HG02943 (cell line): Measurements from ENCODE around the gene TRNP1.
"Not testable (repeated sequence)": the region's sequence is repeated elsewhere in the genome, so short reads cannot be mapped to it uniquely, and the experiment has no call there.

Experiments
- ATAC-seq: cut with Tn5 transposase; IDR thresholded peaks from one replicate; pipeline ENCODE4 v1.9.1; 2021; ENCODE audit warnings: mild to moderate bottlenecking, low read depth, moderate library complexity; ENCODE audit not compliant: unreplicated experiment

The TRNP1 gene

GRCh38 chr1:26972390-26972789 is 21.1 kb upstream of the TRNP1 start:
- no peak for ATAC-seq

DNA sequence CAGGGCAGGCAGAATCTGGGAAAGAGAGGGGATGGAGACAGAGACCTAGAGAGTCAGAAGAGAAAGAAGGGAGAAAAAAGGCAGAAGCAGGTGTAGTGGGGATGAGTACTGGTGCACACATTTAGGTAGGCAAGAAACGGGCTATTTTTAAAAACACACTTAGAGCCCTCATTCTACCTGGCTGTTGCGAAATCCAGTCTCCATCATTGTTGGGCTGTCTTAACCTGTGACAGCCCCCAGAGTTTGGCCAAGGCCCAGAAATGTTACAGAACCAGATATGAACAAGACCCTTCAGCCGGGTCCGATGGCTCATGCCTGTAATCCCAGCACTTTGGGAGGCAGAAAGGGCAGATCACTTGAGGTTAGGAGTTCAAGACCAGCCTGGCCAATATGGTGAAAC is 20.7 kb upstream of the TRNP1 start:
- no peak for ATAC-seq

GRCh38 chr1:26976621-26977510 is 16.6 kb upstream of the TRNP1 start:
- ATAC-seq: no peak

GRCh38 chr1:26978901-26979300 is 14.6 kb upstream of the TRNP1 start:
- no peak for ATAC-seq

- ATAC-seq: no peak
Measured at GRCh38 chr1:26981146-26981846, 12.2 kb upstream of the TRNP1 start.

GRCh38 chr1:26983863-26984262 is 9.6 kb upstream of the TRNP1 start:
- ATAC-seq: no peak

GRCh38 chr1:26984291-26984690 is 9.2 kb upstream of the TRNP1 start:
- no peak for ATAC-seq

GRCh38 chr1:26986658-26987057 is 6.8 kb upstream of the TRNP1 start:
- no peak for ATAC-seq

GRCh38 chr1:26989403-26990109 is 3.9 kb upstream of the TRNP1 start:
- not testable (repeated sequence) for ATAC-seq

DNA sequence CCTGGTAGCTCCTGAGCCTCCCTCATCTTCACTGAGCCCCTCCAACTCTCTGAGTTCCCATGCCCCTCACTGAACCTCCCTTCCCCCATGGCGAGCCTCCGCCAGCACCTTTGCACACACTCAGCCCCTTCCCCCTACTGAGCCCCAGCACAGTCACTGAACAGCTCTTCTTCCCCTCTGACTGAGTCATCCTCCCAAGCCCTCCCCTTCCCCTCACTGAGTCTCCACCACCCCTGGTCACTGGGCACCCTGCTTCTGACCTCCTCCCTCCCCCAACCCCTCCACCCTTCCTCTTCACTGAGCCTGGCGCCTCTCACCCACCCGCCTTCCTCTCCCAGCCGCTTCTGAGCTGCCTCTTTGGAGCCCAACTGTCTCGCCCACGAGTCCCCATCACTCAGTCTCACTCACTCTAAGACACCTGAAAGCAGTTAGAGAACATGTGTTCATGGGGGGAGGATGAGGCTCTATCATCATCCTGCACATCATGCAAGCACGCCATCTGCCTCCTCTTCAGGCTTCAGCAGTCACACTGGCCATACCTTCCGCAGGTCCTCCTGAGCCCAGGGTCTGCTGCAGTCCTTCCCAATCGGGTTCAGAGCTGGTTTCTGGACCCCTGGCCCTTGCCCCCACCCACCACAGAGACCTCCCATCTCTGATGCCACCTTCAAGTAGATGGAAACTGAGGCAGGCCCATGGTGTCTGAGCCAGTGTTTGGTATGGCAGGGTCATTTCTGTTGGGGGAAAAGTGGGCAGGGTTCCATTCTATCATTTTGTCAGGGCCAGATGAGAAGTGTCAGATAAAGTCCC is 2.0 kb upstream of the TRNP1 start:
- no peak for ATAC-seq

- no peak for ATAC-seq
Measured at GRCh38 chr1:26994020-26994786, 711 bp downstream of the TRNP1 start.

GRCh38 chr1:26994787-26995517 is 1.5 kb downstream of the TRNP1 start:
- no peak for ATAC-seq

DNA sequence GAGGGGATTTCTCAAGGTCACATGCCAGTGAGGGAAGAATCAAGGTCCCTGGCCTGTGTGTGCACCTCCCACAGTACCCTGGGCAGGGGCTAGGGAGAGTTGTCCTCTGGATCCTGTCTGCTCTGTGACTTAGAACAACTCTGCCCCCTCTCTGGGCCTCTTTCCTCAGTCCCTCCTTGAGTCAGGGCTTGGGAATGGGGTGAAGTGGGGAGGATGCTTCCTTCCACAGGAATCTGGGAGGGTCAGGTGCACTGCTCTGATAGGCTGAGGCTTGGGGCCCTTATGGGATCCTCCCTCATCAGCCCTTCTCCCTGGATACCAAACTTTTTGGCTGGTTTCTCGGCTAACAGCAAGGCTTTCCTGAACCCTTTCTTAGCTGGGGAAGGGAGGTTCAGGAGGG is 2.5 kb downstream of the TRNP1 start:
- ATAC-seq: no peak

- no peak for ATAC-seq
Measured at GRCh38 chr1:26996665-26997064, 3.2 kb downstream of the TRNP1 start.

DNA sequence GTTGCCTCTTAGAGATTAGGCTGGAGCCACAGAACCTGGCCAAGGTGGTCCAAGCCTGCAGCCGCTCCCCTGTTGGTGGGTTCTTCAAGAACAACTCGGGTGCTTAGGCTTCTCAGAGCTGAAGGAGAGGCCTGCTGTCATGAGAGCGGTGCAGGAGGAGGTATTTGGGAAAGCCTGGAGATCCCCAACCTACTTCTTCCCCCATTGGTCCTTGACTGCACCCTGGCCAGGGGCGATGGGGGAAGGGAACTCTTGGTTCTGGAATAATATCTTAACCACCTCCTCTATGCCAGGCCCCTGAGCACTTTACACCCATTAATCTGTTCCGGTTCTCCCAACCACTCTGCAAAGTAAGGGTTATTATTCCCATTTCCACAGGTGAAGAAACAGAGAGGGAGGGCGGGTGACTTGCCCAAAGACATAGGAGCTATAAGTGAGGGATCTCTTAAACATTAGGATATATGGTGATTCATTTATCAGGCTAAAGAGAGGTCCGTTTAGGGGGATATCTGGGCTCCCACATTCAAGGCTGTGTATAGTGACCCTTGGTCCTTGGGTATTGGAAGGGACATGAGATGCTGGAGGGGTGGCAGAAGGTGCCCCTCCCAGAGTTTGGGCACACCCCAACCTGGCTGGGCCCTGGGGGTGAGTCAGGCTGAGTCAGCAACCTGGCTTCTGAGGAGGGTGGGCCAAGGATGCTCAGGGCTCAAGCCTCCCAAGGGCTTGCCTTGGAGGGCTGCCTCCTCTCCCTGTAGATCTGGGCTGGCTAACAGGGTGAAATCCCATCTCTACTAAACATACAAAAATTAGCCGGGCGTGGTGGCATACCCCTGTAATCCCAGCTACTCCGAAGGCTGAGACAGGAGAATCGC is 5.2 kb downstream of the TRNP1 start:
- no peak for ATAC-seq

GRCh38 chr1:26999440-26999987 is 6.0 kb downstream of the TRNP1 start:
- no peak for ATAC-seq

DNA sequence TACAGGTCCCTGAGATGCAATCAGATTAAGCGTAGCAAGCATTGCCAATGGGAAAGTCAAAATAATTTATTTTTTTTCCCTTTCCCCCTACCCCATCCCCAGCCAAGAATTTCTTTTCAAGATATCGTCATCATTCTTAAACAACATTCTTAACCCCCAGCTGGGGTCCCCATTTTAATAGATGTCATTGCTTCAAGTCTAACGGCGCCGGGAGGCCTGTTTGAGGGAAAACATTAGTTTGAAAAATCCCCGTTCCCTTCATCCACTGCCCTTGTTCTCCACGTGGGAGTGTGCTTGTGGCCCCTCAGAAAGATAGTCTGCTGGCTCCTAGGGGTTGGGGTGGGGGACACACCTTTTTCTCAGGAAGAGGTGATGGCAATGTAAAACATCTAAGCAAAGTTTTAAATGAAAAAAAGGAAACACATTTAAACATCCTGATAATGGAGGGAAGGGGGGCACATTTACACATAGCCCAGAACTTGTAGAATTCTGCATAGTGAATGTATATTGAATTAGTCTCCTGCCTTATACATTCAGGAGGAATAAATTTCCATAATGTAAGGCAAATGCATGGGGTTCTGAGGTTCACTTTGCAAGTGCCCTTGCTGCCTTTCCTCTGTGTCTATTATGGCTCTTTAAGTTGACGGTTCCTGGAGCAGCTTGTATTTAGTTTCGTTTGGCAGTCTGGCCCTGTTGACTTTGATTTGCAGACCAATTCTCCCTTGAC is 6.8 kb downstream of the TRNP1 start:
- no peak for ATAC-seq
